BJ (cell line): ENCODE results near the gene ICAM2. TPM values are rescaled to one million over a fixed set of nuclear protein-coding genes. Genes with fewer than 3 reads are reported as not detected.

Experiments
- CTCF ChIA-PET: fragments of 350-600 bp; formaldehyde crosslinking; extraction: SDS; loops from one replicate; lab custom pipeline; 2021; ENCODE audit warnings: antibody characterized with exemption, inconsistent platforms; lab: Yijun Ruan, JAX
- POLR2A ChIA-PET: fragments of 300-600 bp; sonication (Branson Sonifier 250); formaldehyde crosslinking; extraction: SDS; loops from one replicate; lab custom pipeline; 2021; ENCODE audit warnings: antibody characterized with exemption; lab: Charles Lee
- DNase-seq: peaks from one replicate; pipeline ENCODE4 v3.0.0-alpha.2; 2011; ENCODE audit warnings: low read depth
- H3K27me3 ChIP-seq: 2 replicates; pipeline ENCODE4 v1.6.0; 2011; ENCODE audit warnings: low read length; ENCODE audit not compliant: control insufficient read depth, insufficient read depth
- H3K36me3 ChIP-seq: 2 replicates; pipeline ENCODE4 v1.5.1; 2011; ENCODE audit warnings: low read length; ENCODE audit not compliant: control insufficient read depth, insufficient read depth
- H3K4me3 ChIP-seq: 2 replicates; pipeline ENCODE4 v1.5.1; 2011; ENCODE audit warnings: low read depth, mild to moderate bottlenecking, control low read depth, low read length
- polyA plus RNA-seq: library from polyadenylated mRNA; depleted of rRNA; stranded (reverse); fragments of >200 nt; gene quantifications from 2 replicates; pipeline ENCODE4 v1.2.3, GENCODE V29; 2011
- TF ChIP-seq, protein P1 (sequence below): IDR thresholded peaks from 2 replicates; pipeline ENCODE4 v1.5.1; 2011; ENCODE audit warnings: low read depth, mild to moderate bottlenecking, control low read depth, inconsistent platforms, low read length, moderate library complexity; ENCODE audit not compliant: insufficient read depth

The ICAM2 gene
- polyA plus RNA-seq, 1 experiment, result 0.91 TPM

DNA sequence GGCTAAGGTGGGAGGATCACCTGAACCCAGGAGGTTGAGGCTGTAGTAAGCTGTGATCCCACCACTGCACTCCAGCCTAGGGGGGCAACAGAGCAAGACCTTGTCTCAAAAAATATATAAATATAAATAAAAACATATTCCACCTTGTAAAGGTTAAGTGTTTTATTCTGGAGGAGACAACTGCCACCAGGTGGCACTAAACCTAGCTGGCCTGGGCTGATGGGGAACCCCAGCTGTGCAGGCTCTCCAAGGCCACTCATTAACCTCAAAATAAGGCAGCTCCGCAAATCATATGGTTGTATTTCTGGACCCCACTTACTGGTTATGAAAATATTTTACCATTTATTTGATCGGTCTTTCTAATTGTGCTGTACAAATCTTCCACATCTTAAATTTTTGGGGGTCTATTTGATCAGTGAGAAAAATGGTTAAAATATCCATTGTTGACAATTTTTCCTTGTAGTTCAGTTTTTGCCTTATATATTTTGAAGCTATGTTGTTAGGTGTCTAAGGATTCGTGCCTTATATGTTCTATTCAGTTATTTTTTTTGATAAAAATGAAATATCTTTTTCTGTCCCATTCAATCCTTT, 8.5 kb upstream of the ICAM2 start:
- Histone ChIP-seq H3K27me3 (no peaks in the 10 kb centered on the region), H3K36me3 (no peaks in the 10 kb centered on the region), H3K4me3 (no peak overlapping the region)
- ChIA-PET POLR2A (interaction anchor here (0.9 kb wide), 1 partner anchor 105 kb away, joined by 5 read pairs; no protein-coding TSS in a partner anchor), CTCF (interaction anchor here (0.5 to 9.0 kb wide), 43 partner anchors 9 to 596 kb away, joined by 3 to 388 read pairs (median 6); partner anchors contain the start of genes CSHL1, ERN1, GH1 and ICAM2)
- TF ChIP-seq, protein P1, sequence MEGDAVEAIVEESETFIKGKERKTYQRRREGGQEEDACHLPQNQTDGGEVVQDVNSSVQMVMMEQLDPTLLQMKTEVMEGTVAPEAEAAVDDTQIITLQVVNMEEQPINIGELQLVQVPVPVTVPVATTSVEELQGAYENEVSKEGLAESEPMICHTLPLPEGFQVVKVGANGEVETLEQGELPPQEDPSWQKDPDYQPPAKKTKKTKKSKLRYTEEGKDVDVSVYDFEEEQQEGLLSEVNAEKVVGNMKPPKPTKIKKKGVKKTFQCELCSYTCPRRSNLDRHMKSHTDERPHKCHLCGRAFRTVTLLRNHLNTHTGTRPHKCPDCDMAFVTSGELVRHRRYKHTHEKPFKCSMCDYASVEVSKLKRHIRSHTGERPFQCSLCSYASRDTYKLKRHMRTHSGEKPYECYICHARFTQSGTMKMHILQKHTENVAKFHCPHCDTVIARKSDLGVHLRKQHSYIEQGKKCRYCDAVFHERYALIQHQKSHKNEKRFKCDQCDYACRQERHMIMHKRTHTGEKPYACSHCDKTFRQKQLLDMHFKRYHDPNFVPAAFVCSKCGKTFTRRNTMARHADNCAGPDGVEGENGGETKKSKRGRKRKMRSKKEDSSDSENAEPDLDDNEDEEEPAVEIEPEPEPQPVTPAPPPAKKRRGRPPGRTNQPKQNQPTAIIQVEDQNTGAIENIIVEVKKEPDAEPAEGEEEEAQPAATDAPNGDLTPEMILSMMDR, result peak; percentile 80
- no peak for DNase-seq

DNA sequence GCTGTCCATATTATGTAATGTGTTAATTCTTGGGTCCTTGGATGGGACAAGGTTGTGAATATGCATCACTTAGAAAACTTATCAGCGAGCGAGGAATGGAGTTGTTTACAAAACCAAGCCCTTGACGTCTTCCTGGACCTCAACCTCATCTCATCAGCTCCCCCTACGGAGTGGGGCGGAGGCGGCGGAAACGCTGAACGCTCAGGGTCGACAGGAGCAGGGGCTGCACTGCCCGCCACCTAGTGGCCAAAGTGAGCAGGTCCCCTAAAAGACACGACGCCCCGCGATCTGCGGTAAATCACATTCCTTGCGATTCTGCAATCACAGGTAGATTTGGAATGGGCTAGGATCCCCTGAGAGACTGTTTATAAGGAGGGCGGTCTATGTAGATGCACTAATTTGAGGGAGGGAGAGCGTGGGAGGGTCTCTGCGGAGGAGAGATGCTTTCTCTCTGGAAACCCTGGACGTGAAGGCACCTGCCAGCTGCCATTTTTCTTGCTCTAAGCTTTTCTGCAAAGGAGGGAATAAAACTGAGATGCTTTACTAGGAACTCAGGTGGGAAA, 5.4 kb upstream of the ICAM2 start:
- ChIA-PET POLR2A (no interaction called here), CTCF (interaction anchor here (0.7 to 9.0 kb wide), 42 partner anchors 9 to 275 kb away, joined by 3 to 388 read pairs (median 5); partner anchors contain the start of genes CD79B, CSHL1, ERN1 and GH1)
- TF ChIP-seq, protein P1, result peak; percentile 96
- Histone ChIP-seq H3K27me3 (no peaks in the 10 kb centered on the region), H3K36me3 (no peaks in the 10 kb centered on the region), H3K4me3 (no peak overlapping the region)
- DNase-seq, result no peak

DNA sequence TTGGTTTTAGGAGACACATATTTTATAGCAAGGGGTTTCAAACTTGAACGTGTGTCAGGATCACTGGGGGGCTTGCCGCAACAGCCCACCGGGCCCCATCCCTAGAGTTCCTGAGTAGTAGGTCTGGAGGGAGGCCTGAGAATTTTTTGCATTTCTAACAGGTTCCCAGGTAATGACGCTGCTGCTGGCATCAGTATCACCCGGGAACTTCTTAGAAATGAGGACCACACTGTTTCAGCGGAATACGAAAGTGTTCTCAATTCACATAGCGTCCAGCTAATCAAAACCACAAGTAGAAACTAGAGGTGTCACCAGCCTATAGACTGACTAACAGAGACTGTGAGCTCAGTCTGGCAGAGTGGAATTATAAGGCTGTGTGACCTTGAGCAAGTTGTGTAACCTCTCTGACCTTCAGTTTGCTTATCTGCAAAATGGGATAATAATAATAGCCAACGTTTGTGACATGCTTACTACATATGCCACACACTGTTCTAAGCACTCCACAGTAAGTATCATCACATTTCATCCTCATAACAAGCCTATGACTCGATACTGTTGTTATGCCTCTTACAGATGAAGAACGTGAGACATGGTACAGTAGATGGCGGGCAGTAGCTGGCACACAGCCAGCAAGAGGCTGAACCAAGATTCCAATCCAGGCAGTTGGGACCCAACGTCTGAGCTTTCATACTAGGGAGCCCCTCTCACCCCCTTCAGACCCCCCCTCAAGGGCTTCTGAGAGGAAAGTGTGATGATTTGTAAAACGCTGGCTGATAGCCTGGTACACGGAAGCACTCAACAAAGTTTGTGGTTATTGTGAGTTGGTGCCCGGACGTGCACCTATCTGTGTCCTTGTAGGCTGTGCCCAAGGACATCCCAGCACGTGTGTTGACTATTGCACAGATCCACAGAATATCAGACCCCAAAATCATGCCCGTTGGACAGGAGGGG, 4.6 kb upstream of the ICAM2 start:
- TF ChIP-seq, protein P1, result no peak
- Histone ChIP-seq H3K27me3 (no peaks in the 10 kb centered on the region), H3K36me3 (no peaks in the 10 kb centered on the region), H3K4me3 (no peak overlapping the region)
- ChIA-PET CTCF (interaction anchor here (0.7 to 9.0 kb wide), 41 partner anchors 8 to 276 kb away, joined by 3 to 388 read pairs (median 5); partner anchors contain the start of genes CD79B, CSHL1, ERN1 and GH1), POLR2A (no interaction called here)
- no peak for DNase-seq

DNA sequence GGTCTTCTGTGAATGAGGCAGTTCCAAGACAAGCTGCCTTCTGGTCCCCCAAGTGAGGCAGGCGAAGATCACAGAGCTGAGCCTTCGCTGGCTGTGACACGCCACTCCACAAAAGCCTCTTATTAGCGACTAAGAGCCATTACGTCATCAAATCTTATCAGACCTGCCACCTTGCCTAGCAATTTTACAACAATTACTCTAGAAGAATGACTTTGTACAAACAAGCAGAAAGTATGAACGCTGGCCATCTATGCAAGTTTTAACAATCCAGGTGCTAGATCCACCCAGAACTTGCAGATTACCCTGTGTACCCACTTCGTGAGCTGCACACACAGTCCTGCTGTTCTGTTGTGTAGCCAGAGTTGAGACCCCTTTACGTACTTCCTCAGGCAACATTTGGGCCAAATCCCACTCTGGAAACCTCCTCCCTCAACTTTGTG, 3.8 kb upstream of the ICAM2 start:
- H3K4me3 ChIP-seq, result no peak overlapping the region
- H3K36me3 ChIP-seq, result no peaks in the 10 kb centered on the region
- no peaks in the 10 kb centered on the region for H3K27me3 ChIP-seq
- TF ChIP-seq, protein P1, result no peak
- ChIA-PET POLR2A (no interaction called here), CTCF (interaction anchor here (0.8 to 9.0 kb wide), 14 partner anchors 7 to 114 kb away, joined by 3 to 388 read pairs (median 12); partner anchors contain the start of genes CD79B, CSHL1, ERN1 and GH1)
- DNase-seq, result no peak
